GM21576 (cell line): ENCODE measurements around the gene ARHGEF16.

Experiments
- ATAC-seq: cut with Tn5 transposase; IDR thresholded peaks from one replicate; pipeline ENCODE4 v1.9.1; 2021; ENCODE audit warnings: mild to moderate bottlenecking, moderate library complexity; ENCODE audit not compliant: unreplicated experiment

Gene ARHGEF16

GRCh38 chr1:3455670-3456448 is 1.4 kb downstream of the ARHGEF16 start:
- ATAC-seq: no peak

DNA sequence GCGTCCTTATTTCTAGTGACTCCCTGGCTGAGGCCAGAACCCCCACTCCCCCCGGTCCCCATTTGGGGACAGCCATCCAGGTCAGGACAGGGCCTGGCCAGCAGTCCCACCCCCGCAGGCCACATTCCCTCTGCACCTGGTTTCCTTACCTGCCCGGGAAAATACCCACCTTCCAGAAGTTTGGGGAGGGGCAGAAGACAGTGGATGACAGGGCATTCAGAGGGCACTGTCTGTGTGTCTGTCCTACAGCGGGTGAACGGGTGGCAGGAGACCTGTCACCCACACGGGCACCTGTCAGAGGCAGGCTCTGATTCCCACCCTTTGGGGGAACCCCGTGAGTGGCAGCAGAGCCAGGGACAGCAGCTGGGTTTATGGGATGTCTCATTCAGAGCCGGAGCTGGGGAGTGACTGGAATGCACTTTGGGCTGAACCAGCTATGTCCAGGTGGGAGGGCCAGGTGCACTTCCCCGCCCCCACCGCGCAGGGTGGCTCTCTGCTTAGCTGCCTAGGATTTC is 2.0 kb downstream of the ARHGEF16 start:
- no peak for ATAC-seq

DNA sequence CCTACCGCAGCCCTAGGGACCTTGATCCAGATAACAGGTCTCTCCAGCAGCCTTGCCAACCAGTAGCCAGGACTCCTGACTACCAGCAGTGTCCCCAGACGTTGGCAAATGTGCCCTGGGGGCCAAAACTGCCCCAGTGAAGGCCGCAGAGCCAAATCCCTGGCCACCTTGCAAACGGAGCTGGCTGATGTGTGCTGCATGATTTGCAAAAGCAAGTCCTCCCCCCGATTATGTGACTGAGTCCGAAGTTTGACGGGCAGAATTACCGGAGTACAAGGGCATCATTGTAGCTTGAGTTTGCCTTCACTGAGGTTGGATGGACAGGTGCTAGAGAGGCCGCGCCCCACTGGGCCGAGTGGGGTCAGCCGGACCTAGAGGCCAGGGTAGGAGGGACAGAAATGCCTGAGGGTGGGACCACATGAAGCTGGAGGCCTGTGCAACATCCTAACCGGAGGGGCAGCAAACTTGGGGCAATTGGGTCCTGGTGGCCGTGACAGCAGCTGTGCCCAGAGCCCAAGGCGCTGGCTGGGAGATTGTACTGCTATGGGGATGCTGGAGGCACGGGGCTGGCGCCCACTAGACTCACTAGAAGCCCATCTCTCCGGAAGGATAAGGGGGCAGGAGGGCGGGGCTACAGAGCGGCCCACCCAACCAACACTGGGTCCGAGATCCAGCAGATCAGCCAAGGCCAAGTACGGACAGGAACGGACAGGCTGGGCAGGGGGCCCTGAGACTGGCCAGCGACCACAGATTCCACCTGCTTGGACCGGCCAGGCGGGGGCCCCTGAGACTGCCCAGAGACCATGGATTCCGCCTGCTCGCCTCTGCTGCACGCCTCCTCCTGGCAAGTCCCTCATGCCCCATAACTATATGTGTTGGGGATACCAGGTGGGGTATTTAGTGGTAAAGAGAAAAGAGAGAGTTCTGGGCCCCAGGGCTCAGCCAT is 2.8 kb downstream of the ARHGEF16 start:
- ATAC-seq: no peak

DNA sequence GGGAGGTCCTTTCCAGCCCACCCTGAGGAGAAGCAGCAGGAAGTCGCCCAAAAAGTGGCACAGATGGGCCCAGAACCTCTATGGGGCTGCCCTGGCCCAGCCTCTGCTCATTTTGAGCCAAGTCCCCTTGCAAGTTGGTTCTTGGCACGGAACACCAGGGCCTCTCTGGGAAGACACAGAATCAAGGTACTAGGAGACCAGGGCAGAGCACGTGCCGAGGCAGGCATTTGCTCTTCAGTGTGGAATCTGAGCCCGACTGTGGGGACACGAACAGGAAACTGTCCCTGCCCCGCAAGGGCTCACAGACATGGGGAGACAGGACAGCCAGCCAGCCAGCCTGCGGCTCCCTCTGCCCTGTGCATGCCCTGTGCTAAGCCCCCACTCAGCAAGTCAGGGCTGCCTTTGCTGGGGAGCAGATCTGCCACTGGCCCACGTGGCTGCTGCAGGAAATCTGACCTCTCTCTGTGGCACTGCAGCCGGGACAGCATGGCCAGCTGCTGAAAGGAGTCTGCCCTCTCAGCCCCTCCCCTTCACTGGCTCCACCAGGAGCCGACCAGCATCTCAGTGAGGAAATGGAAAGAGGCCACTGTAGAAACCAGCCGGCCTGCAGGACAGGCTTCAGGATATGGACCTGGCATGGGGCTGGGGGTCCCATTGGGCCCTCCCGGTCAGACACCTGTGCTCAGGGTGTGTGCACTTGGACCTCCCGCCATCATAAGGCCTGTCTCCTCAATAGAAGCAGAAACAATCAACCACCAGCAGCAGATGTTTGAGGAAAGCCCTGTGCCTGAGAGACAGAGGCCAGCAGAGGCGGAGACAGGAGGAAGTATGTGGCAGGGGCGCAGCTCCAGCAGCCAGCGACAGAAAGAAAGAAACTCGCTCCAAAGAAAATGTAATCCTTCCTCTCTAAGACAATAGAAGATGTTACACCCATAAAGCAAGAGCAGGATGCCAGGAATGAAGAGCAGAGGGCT is 3.7 kb downstream of the ARHGEF16 start:
- no peak for ATAC-seq

- no peak for ATAC-seq
Observed at GRCh38 chr1:3459051-3459908, 4.8 kb downstream of the ARHGEF16 start.

DNA sequence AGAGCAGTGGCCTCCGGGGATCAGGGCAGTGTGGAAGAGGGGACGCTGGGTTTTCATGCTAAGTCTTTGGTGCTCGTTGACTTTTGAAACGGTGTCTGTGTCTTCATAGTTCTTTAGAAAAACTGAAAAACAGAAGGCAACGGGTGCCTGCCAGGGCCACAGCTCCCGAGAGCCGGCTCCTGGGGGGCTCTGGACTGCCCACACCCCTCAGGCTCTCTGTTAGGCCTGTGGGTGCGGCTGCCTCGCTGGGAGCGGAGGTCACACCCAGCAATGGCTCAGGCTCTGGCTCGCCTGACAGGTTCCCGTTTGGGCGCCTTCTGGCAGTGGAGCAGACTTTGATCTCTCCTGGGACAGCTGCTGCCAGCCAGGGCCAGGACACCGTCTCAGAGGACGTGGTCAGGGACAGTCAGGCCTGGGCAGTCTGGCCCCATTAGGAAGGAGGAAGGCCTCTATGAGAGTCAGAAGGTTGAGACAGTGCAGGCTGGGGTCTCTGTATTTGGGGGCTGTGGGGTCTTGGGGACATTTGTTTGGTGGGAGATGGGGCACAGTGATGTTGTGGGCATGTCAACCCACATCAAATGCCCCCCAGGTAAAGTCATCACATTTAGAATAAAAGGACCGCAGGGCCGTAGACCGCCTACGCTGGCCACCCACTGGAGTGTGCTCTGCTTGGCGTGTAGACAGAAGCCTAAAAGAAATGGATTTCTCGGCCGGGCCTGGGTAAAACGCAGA is 5.6 kb downstream of the ARHGEF16 start:
- ATAC-seq: no peak

DNA sequence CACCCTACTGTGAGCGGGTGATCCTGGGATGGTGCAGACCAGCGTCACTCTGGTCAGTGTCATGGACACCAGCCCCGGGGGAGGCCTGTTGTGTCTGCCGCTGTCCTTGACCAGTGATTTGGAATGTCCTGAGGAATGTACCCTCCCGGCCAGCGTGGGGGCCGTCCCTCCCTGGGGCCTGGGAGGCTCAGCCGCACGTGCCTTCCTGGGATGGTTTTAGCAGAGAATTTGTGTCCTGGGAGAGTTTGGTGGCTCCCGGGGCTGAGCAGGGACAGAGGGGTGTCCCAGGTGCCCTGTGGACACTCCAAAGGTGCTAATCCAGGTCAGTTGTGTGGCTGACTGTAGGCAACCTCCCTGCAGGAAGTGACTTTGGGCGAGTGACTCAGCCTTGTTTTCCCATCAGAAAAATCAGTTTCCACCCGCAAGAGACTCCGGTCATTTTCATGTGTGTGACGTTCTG is 6.2 kb downstream of the ARHGEF16 start:
- no peak for ATAC-seq

DNA sequence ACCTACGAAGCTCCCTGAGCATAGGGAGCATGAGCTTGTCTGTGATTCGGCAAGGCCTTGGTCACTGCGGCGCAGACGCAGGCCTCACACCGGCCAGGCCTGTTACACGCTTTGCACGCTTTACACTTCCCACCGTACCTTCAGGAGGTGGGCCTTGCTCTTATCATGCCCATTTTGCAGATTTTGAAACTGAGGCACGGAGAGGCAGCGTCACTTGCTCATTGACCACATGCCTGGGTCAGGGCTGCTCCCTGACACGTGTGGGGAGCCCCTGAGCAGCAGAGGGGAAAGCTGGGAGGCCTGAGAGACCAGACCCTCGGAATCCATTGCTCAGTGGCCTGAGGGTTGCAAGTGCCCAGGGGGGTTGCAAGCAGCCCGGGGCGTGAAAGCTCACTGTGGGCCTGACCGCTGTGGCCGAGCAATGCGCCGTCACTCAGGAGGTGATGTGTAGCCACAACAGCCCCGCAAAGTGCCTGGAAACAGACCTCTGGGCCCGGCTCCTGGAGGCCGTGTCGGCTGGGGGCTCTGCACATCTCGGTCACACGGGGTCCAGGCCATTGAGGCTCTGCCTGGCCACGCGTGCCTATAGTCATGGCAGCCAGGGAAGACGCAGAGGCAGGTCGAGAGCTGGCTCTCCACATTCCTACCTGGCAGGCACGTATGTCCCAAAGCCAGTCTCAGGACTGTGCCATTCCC is 6.9 kb downstream of the ARHGEF16 start:
- ATAC-seq: no peak

GRCh38 chr1:3461934-3462275 is 7.4 kb downstream of the ARHGEF16 start:
- ATAC-seq: no peak

DNA sequence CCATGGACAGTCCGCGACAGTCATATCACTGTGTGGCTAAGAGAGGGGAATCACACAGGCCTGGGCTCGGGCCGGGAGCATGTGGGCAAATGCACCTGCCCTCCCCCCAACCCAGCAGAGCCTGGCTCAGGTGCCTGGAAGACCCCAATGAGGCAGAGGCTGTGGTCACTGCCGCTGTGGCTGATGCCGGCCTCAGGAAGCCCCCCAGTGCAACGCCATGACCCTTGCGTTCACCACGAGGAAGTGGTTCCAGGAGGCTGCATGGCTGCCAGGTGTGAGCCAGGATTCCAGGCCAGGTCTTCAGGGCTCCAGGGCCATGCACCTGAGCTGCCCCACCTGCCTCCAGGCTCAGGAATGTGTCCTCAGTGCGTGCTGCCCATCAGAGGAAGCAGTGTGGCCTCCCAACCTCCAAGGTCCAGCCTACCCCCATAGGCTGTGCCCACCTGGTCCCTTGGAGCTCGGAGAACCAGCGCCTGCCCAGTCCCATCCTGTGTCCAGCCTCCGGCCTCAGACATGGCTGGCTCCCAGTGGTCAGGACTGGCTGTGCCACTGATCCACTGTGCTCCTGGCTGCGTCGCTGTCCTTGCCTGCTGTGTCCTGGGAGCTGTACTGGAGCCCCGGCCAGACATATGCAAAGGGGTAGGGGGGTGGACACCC is 8.0 kb downstream of the ARHGEF16 start:
- no peak for ATAC-seq

- no peak for ATAC-seq
Observed at GRCh38 chr1:3463013-3463385, 8.5 kb downstream of the ARHGEF16 start.

DNA sequence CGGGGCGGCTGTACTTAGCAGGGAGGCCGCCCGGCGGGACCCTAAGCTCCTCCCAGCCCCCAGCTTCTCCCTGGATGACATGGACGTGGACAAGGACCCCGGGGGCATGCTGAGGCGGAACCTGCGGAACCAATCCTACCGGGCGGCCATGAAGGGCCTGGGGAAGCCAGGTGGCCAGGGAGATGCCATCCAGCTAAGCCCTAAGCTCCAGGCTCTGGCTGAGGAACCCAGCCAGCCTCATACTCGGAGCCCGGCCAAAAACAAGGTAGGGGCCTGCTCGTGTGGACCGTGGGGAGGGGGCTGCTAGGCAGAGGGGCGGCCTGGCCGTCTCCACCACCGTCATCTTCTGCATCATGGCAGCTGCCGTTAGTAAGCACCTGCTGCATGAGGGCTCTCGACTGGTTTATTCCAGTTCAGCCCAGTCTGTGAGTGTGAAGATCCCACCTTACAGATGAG is 9.0 kb downstream of the ARHGEF16 start:
- no peak for ATAC-seq

DNA sequence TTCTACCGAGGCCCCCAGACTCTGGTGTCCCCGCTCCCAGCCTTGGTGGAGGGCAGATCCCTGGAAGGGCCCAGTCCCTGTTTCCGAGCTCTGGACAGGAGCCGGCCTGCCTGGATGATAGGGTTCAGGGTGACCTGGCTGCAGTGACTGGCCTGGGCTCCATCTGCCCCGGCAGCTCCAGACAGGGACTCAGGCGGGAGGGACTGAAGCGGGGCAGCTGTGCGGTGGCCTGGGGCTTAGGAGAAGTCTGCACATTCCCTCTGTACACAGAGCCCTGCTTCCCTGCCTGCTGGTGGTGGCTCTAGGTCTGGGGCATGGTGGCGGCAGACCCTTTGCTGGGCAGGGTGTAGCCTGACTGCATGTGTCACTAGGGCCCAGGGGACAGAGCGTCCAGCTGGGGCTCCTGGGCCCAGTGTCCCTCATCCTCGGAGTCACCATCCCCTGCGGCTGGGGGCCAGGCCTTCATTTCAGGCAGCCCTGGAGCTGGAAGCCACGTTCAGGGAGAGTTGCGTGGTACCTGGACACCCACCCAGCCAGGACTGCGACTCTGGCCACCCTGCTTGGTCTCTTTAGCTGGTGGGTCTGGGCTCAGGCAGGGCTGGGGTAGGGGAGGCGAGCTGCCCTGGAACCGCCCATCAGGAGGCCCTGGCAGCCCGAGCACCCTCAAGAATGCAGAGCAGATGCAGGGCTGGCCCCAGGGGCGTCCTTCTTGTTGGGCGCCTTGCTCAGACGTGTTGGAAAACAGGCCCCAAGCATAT is 9.6 kb downstream of the ARHGEF16 start:
- no peak for ATAC-seq

- no peak for ATAC-seq
Observed at GRCh38 chr1:3464649-3465025, 10.2 kb downstream of the ARHGEF16 start.

GRCh38 chr1:3465091-3465934 is 10.8 kb downstream of the ARHGEF16 start:
- ATAC-seq: no peak

DNA sequence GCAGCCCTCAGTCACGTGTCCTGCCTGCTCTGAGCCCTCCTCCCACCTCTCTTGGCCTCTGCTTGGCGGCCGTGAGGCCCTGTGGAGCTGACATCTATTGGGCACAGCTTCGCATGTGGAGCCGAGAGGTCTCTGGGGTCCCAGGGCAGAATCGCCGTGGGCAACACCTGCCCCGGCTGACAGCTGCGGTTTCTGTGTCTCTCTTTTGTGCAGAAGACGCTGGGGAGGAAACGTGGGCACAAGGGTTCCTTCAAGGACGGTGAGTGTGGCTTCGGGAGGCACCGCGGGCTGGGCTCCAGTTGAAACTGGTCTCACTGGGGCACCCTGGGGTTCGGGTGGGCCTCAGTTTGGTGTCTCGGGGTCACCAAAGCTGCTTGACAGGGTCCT is 11.5 kb downstream of the ARHGEF16 start:
- ATAC-seq: no peak
